GM18907 (cell line): ENCODE data around the gene SERINC5.

Experiments
- ATAC-seq: cut with Tn5 transposase; IDR thresholded peaks from one replicate; pipeline ENCODE4 v1.9.1; 2021; ENCODE audit warnings: mild to moderate bottlenecking, moderate library complexity; ENCODE audit not compliant: unreplicated experiment

Gene SERINC5

GRCh38 chr5:80072103-80073073, 183.5 kb downstream of the SERINC5 start:
- ATAC-seq: no peak

- no peak for ATAC-seq
Measured at GRCh38 chr5:80071510-80072021, 184.3 kb downstream of the SERINC5 start.

- no peak for ATAC-seq
Measured at GRCh38 chr5:80070338-80071056, 185.4 kb downstream of the SERINC5 start.

- ATAC-seq: no peak
Measured at GRCh38 chr5:80069918-80070318, 185.9 kb downstream of the SERINC5 start.

- ATAC-seq: no peak
Measured at GRCh38 chr5:80069251-80069800, 186.5 kb downstream of the SERINC5 start.

GRCh38 chr5:80068775-80069174, 187.1 kb downstream of the SERINC5 start:
- no peak for ATAC-seq

- ATAC-seq: no peak
Measured at GRCh38 chr5:80068246-80068636, 187.6 kb downstream of the SERINC5 start.

GRCh38 chr5:80067531-80068245, 188.2 kb downstream of the SERINC5 start:
- no peak for ATAC-seq

- no peak for ATAC-seq
Measured at GRCh38 chr5:80067016-80067415, 188.8 kb downstream of the SERINC5 start.

- no peak for ATAC-seq
Measured at GRCh38 chr5:80064124-80064523, 191.7 kb downstream of the SERINC5 start.
